ENCODE measurements around the gene PSPH. TPM values are rescaled to one million over a fixed set of nuclear protein-coding genes. Genes with fewer than 3 reads are reported as not detected.
"Not testable (repeated sequence)": the region's sequence is repeated elsewhere in the genome, so short reads cannot be mapped to it uniquely, and the experiment has no call there.

Gene PSPH
- total RNA-seq, 1 experiment from 2014 or later: 52.1 TPM

- no CpG with 5 or more reads among the region's 1 CpG for WGBS (ENCODE audit: extremely low coverage, insufficient read length, low lambda C conversion rate)
- Histone ChIP-seq H3K4me2 (ENCODE audit: insufficient read depth, insufficient read length, low read length) (no peak overlapping the region), H3K9ac (ENCODE audit: extremely low read depth, insufficient read length, low read length) (no peak overlapping the region), H3K27ac (ENCODE audit: insufficient read length, low read depth, low read length) (no peak overlapping the region), H2BK20ac (ENCODE audit: low read depth, low read length, poor library complexity, severe bottlenecking) (no peak overlapping the region), H2AK5ac (ENCODE audit: insufficient read length, low read length) (no peak overlapping the region), H3K79me1 (ENCODE audit: insufficient read depth, low read depth, low read length, poor library complexity, severe bottlenecking) (peaks cover 2% of the 10 kb centered on the region), H4K91ac (ENCODE audit: insufficient read length, low read depth, low read length) (no peak overlapping the region), H2BK5ac (ENCODE audit: insufficient read length, low read length) (no peak overlapping the region), H2BK12ac (ENCODE audit: insufficient read length, low read depth, low read length) (no peak overlapping the region), H3K23me2 (ENCODE audit: insufficient read length, low read depth, low read length, poor library complexity, severe bottlenecking) (peaks cover 5% of the 10 kb centered on the region), H3K23ac (ENCODE audit: insufficient read length, low read depth, low read length) (no peak overlapping the region), H4K5ac (ENCODE audit: insufficient read length, low read depth, low read length) (no peak overlapping the region), H3K4me1 (ENCODE audit: insufficient read depth, low read length) (no peaks in the 10 kb centered on the region; the same call in 1 of the 2 replicates), H3K79me2 (ENCODE audit: insufficient read depth, low read length) (peaks cover 12% of the 10 kb centered on the region; the same call in 1 of the 2 replicates), H3K27me3 (ENCODE audit: insufficient read depth, low read length) (no peaks in the 10 kb centered on the region), H4K8ac (replicated peaks; ENCODE audit: insufficient read length, low read depth, low read length) (no peak overlapping the region), H3K14ac (ENCODE audit: insufficient read depth, low read length) (no peak overlapping the region), H3K56ac (ENCODE audit: insufficient read length, low read depth, low read length) (no peak overlapping the region), H3T11ph (ENCODE audit: low read length) (no peak overlapping the region), H2BK120ac (ENCODE audit: low read depth, low read length, poor library complexity, severe bottlenecking) (no peak overlapping the region), H4K20me1 (ENCODE audit: control insufficient read depth, insufficient read depth, insufficient read length) (no peaks in the 10 kb centered on the region), H3K18ac (ENCODE audit: insufficient read length, low read depth, low read length) (no peak overlapping the region), H2AFZ (ENCODE audit: low read length) (no peak overlapping the region), H3K9me3 (ENCODE audit: control insufficient read depth, low read depth, low read length) (no peaks in the 10 kb centered on the region), H2BK15ac (ENCODE audit: low read depth, low read length) (no peak overlapping the region), H3K4ac (ENCODE audit: low read depth, low read length) (no peak overlapping the region)
- Mint-ChIP-seq H3K9me3 (no peaks in the 10 kb centered on the region), H3K27me3 (ENCODE audit: low read depth) (no peaks in the 10 kb centered on the region), H3K27ac (peak overlapping the region in 2 of 3 experiments; percentile 25 to 68; a peak in 2 of 7 replicates), H3K4me1 (peaks cover 0 to 20% of the 10 kb centered on the region in 2 experiments), H3K36me3 (ENCODE audit: insufficient read depth in 1 of 3, low read depth in 3 of 3) (peaks cover 15 to 20% (median 18%) of the 10 kb centered on the region in 3 experiments), H3K4me3 (no peak overlapping the region)
- no peak for TF ChIP-seq CTCF (conservative IDR thresholded peaks at IDR 0.05)
- no peak for DNase-seq
Observed at GRCh38 chr7:56048245-56048644, 3.0 kb downstream of the PSPH start.

DNA sequence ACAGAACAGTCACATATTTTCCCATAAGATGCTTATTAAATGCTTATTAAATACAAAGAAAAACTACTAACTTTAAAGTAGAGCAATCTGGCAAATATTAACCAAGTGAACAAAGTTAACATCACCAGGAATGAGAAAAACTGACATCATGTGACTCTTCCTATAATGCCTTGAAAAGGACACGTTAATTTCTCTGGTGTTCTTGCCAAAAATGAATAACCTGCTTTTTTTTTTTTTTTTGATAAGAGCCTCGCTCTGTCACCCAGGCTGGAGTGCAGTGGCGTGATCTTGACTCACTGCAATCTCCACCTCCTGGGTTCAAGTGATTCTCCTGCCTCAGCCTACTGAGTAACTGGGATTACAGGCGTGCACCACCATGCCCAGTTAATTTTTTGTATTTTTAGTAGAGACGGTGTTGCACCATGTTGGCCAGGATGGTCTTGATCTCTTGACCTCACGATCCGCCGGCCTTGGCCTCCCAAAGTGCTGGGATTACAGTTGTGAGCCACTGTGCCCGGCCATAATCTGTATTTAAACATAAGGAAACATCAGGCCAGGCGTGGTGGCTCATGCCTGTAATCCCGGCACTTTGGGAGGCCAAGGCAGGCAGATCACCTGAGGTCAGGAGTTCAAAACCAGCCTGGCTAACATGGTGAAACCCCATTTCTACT, 3.7 kb downstream of the PSPH start:
- not testable (repeated sequence) for H2BK20ac ChIP-seq (ENCODE audit: low read depth, low read length, poor library complexity, severe bottlenecking); H3K9ac ChIP-seq (ENCODE audit: extremely low read depth, insufficient read length, low read length); H3K4me2 ChIP-seq (ENCODE audit: insufficient read depth, insufficient read length, low read length); H3K4ac ChIP-seq (ENCODE audit: low read depth, low read length); DNase-seq; H3T11ph ChIP-seq (ENCODE audit: low read length); H3K4me3 Mint-ChIP-seq; H3K18ac ChIP-seq (ENCODE audit: insufficient read length, low read depth, low read length); H3K9me3 ChIP-seq (ENCODE audit: control insufficient read depth, low read depth, low read length); H4K20me1 ChIP-seq (ENCODE audit: control insufficient read depth, insufficient read depth, insufficient read length); H2BK15ac ChIP-seq (ENCODE audit: low read depth, low read length); H2BK12ac ChIP-seq (ENCODE audit: insufficient read length, low read depth, low read length); H3K14ac ChIP-seq (ENCODE audit: insufficient read depth, low read length); H3K23me2 ChIP-seq (ENCODE audit: insufficient read length, low read depth, low read length, poor library complexity, severe bottlenecking); H3K9me3 Mint-ChIP-seq; H3K79me1 ChIP-seq (ENCODE audit: insufficient read depth, low read depth, low read length, poor library complexity, severe bottlenecking); H3K27me3 Mint-ChIP-seq (ENCODE audit: low read depth); H4K5ac ChIP-seq (ENCODE audit: insufficient read length, low read depth, low read length); H3K4me1 ChIP-seq (ENCODE audit: insufficient read depth, low read length); H2AFZ ChIP-seq (ENCODE audit: low read length); H2BK5ac ChIP-seq (ENCODE audit: insufficient read length, low read length); H2AK5ac ChIP-seq (ENCODE audit: insufficient read length, low read length); H2BK120ac ChIP-seq (ENCODE audit: low read depth, low read length, poor library complexity, severe bottlenecking); H3K27ac Mint-ChIP-seq; H4K91ac ChIP-seq (ENCODE audit: insufficient read length, low read depth, low read length); H4K8ac ChIP-seq (replicated peaks; ENCODE audit: insufficient read length, low read depth, low read length); H3K23ac ChIP-seq (ENCODE audit: insufficient read length, low read depth, low read length); H3K79me2 ChIP-seq (ENCODE audit: insufficient read depth, low read length); H3K56ac ChIP-seq (ENCODE audit: insufficient read length, low read depth, low read length); H3K27ac ChIP-seq (ENCODE audit: insufficient read length, low read depth, low read length); H3K27me3 ChIP-seq (ENCODE audit: insufficient read depth, low read length)
- Mint-ChIP-seq H3K4me1 (peaks cover 0 to 13% of the 10 kb centered on the region in 2 experiments; a peak in 3 of 4 replicates), H3K36me3 (ENCODE audit: insufficient read depth in 1 of 3, low read depth in 3 of 3) (peaks cover 15 to 16% (median 16%) of the 10 kb centered on the region in 3 experiments; a peak in 6 of 7 replicates)
- WGBS (ENCODE audit: extremely low coverage, insufficient read length, low lambda C conversion rate): no CpG with 5 or more reads among the region's 11 CpGs
